HG02884 (cell line): Measurements from ENCODE around the gene CGA.
A peak's percentile ranks its signal among the peaks of the same experiment; 100 is the strongest.
"Not testable (repeated sequence)": the region's sequence is repeated elsewhere in the genome, so short reads cannot be mapped to it uniquely, and the experiment has no call there.

Experiments used
- ATAC-seq: cut with Tn5 transposase; IDR thresholded peaks from one replicate; pipeline ENCODE4 v1.9.1; 2021; ENCODE audit warnings: mild to moderate bottlenecking, moderate library complexity; ENCODE audit not compliant: unreplicated experiment

Gene CGA

DNA sequence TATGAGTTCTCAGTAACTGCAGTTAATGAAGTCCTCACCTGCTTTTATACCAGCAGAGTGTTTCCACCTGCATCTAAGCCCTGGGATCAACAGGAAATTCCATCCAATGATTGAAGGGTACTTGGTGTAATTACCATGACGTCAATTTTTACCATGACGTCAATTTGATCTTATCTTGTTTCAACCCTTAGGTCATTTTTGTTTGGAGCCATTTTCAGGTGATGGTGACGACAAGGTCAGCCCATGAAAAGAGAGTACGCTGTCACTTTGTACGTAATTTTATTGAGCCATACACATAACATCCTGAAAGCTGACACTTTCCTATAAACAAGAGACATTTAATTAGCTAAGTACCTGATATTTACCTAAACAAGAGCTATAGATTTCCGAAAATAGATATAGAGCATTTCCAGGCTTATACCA is at the start of gene CGA:
TSS of gene CGA (minus strand) at position 20 of the 423 bp plus-strand sequence. CDS start 6,906 bp downstream, outside the sequence.
- ATAC-seq, result no peak

DNA sequence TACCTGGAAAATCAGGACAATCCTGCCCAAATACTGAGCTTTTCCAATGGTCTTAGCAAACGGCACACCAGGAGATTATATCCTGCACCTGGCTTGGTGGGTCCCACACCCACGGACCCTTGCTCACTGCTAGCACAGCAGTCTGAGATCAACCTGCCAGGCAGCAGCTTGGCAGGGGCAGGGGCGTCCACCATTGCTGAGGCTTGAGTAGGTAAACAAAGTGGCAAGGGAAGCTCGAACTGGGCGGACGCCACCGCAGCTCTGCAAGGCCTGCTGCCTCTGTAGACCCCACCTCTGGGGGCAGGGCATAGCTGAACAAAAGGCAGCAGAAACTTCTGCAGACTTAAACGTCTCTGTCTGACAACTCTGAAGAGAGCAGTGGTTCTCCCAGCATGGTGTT is 45.0 kb upstream of the CGA start:
- ATAC-seq, result not testable (repeated sequence)

GRCh38 chr6:87139236-87139635 is 44.3 kb upstream of the CGA start:
- ATAC-seq, result no peak

DNA sequence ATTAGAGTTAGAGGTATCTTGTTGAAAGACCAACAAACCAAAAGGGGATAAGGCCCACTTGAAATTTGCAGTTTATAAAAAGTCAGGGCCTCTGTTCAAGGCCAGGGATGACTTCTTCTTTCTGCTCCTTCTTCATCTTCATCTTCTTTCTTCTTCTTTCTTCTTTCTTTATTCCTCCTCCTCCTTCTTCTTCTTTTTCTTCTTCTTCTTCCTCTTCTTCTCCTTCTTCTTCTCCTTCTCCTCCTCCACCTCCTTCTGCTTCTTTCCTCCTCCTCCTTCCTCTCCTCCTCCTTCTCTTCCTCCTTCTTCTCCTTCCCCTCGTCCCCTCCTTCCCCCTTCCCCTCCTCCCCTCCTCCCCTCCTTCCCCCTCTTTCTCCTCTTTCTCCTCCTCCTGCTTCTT is 42.1 kb upstream of the CGA start:
- no peak for ATAC-seq

GRCh38 chr6:87127737-87128136 is 32.8 kb upstream of the CGA start:
- no peak for ATAC-seq

DNA sequence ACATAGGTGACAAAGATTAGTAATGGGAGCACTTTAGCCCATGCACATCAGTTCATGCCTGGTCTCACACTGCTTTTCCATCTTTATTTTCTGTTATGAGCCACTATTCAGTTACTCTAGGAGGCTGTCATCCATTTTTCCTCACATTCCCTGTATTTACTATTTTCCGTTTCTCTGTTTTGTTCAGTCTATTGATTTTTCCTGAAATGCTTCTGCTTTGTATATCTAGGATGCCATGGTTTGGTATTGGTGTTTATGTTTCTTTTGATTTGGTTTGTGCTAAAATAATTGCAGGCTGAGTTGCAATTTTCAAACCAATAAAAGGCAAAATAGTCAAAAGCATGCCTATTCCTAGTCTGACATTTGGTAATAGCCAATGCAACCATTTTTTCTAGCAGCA is 31.6 kb upstream of the CGA start:
- ATAC-seq, result no peak

DNA sequence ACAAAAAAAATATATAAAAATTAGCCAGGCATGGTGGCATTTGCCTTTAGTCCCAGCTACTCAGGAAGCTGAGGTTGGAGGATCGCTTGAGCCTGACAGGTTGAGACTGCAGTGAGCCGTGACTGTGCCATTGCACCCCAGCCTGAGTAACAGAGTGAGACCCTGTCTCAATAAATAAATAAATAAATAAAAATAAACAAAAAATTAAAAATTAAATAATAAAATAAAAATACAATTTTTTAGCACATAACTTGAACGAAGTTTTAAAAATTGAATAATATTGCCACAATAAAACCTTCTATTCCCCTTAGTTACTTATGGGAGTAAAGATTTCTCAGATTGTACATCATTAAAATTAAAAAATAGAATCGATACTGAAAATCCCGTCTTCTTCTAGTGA is 29.2 kb upstream of the CGA start:
- no peak for ATAC-seq

DNA sequence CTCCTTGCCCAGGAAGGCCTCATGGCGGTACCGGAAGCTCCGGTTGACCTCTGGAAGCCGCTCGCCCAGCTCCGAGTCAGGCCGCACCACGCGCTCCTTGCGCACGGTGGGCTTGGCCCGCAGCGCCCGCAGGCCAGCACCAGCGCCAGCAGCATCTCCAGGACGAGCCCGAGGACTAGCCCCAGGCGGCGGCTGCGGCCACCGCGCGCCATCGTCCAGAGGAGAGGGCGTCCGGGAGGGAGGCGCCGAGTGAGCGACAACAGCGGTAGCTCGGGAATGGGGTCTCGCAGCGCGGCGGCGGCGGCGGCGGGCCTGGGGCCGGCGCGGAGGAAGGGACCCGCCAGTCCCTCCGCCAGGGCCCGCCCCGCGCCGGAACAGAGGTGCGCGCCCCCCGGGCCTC is 27.6 kb upstream of the CGA start:
- ATAC-seq, result no peak

DNA sequence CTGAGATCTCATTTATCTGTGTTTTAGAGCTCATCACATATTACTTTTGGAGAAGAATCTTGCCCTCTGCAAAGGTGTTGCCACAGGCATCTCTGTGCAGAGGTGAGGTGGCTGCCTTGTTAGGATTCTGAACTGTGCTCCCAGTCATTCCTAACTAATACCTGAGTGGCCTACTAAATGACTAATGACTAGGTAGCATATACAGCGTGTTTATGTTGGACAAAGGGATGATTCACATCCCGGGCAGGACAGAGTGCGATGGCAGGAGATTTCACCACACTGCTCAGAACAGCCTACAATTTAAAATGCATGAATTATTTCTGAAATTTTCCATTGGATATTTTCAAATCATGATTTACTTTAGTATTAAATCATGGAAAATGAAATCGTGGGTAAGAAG is 23.1 kb upstream of the CGA start:
- ATAC-seq, result no peak

DNA sequence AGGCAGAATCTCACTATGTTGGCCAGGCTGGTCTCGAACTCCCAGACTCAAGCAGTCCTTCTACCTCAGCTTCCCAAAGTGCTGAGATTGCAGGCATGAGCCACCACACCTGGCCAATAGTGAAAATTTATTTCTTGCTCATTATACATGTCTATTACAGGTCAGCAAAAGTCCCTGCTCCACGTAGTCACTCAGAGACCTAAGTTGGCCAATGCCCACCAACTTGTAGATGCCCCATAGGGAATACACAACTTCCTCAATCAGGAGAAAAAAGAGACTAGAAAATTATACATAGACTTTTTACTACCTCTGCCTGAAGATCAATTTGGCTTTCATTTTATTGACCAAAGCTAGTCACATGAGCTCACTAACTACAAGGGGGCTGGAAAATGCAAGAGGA is 22.0 kb upstream of the CGA start:
- no peak for ATAC-seq

DNA sequence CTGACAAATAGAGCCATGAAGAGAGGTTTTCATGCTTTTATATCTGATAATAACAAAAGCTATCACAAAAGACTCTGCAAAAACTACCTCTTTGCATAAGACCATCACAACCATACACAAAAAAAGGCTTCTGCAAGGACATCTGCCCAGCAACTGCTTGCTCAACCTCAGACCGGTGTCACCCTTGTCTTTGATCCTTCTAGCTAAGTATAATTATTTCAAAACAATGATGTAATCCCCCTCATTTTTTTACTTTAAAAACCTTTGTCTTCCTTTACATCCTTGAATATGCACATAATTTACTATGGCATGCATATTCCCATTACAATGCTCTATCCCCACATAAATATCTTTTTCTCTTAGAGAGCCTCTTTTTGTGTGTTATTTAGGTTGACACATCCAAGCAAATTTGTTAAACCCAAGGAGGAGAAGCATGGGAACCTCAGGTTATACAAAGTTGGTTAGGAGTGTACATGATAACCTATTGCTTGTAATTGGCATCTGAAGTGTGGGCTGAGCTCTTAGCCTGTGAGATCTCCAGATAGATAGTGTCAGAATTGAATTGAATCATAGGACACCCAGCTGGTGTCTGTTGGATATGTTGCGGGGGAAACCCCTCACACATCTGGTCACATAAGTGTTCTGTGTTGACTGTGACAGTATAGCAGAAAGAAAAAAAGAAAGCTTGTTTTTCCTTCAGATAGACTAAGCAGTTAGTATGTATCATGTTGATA is 20.7 kb upstream of the CGA start:
- peak; percentile 100 for ATAC-seq

DNA sequence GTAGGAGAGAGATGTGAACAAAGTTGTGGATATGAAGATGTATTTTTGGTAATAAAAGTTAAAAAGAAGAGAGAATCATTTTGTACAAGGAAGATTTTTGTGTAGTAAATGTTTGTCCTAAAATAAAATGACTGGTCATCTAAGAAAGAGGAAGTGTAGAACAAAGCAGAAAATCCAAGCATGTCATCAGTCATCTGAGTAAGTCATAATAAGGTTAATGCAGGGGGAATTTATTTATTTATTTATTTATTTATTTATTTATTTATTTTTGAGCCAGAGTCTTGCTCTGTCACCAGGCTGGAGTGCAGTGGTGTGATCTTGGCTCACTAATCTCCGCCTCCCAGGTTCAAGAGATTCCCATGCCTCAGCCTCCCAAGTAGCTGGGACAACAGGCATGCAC is 15.7 kb upstream of the CGA start:
- ATAC-seq, result no peak

GRCh38 chr6:87105823-87106222 is 10.9 kb upstream of the CGA start:
- ATAC-seq, result no peak

DNA sequence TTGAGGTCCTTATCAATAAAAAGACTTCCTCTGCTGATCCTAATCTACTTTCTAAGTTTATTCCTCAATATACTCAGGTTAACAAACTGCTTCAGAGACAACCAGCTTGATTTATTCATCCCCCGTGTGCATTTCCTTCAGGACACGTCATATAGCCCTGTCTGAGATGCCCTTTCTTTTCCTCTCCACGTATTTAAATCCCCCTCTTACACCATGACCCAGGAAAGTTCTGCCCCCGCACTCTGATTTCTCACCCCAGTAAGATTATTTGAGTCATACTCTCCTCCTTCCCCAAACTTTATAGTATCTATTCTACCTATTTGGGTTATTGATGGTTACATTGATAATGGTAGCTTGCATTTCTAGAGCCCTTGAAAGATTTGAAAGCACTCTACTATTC is 9.8 kb upstream of the CGA start:
- ATAC-seq, result no peak

DNA sequence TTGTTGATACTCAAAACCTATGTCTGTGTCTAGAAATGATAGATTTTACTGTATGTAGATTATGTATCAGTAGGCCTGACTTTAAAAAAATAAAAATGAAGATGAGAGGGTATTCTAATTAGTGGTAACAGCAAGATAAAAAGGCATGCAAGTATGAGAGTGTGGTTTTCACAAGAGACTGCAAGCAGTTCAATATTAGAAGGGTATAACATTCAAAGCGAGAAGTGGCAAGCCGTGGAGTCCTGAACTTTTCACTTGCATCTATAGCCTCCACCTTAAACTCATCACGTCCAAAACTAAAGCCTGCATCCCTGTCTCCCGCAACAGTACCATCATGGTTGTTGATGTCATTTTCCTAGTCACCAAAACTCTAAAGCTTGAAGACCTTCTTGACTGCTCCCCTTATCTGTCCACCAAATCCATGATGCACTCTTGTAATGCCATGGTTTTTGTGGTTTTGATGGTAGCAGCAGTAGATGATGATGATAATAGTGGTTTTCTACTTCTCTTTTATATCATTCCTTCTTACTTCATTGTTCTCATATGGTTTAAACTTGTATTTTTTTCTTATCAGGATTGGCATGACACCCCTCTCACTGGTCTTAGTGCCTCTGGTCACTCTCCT is 9.2 kb upstream of the CGA start:
- no peak for ATAC-seq

DNA sequence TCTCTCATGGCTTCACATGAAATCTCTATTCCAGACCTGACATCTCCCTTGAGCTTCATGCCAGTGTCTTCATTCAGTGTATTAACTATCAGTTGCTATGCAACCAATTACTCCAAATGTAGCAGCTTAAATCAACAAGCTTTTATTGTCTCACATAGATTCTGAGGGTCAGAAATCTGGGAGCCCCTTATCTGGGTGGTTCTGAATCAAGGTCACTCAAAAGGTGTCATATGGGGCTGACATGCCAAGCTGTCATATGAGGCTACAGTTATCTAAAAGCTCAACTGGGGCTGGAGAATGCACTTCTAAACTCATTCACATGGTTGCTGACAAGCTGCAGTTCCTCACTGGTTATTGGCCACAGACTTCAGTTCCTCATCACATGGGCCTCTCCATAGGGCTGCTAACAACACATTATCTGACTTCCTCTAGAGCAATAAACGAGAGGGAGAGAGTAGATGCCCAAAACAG is 7.3 kb upstream of the CGA start:
- ATAC-seq, result no peak

DNA sequence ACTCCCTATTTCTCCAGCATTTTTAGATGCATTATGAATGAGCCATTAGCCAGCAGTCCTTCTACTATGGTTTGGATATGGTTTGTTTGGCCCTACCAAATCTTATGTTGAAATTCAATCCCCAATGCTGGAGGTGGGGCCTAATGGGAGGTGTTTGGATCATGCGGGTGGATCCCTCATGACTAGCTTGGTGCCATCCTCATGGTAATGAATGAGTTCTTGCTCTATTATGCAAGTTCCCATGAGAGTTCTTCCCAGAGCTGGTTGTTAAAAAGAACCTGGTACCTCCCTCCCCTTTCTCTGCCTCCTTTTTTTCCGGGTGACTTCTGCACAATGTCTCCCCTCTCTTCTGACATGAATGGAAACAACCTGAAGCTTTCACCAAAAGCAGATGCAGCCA is 6.2 kb upstream of the CGA start:
- no peak for ATAC-seq

GRCh38 chr6:87100216-87100615 is 5.3 kb upstream of the CGA start:
- no peak for ATAC-seq

GRCh38 chr6:87099472-87099871 is 4.6 kb upstream of the CGA start:
- ATAC-seq, result peak; percentile 77

- ATAC-seq, result no peak
Measured at GRCh38 chr6:87094576-87094975, 330 bp downstream of the CGA start.

- ATAC-seq, result no peak
Measured at GRCh38 chr6:87093651-87094050, 1.3 kb downstream of the CGA start.

DNA sequence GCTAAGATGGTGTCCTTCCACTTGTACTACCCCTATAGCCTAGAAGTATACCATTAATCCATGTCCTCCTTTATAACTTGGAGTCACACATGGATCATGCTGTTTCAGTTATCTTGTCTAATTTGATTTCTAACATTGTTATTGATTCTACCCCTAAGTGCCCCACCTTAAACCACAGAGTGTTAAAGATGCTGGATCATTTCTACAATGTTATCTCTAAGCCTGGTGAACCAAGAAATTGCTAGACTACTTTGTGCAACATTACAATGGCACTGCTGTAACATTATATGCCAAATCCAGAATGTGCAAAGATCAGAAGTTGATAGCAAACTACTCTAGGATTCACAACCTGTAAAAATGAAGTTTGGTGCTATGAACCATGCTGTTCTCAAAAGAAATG is 1.7 kb downstream of the CGA start:
- ATAC-seq, result no peak

GRCh38 chr6:87092435-87092834 is 2.5 kb downstream of the CGA start:
- ATAC-seq, result no peak
